Adrenal gland (tissue), 5 donors: ENCODE data around the gene DNAAF5.

ENCODE experiments used
- CTCF ChIP-seq, 6 experiments: fragments of 450-650 bp in 4 of 6; fragments of 200-600 bp in 2 of 6; sonication (generic) in 1 of 6; IDR thresholded peaks; 1 replicate in 5 of 6; 2 replicates in 1 of 6; pipeline versions ENCODE4 v1.5.1 to v1.8.0; 2016 to 2021; ENCODE audit warnings: antibody characterized with exemption in 6 of 6, mild to moderate bottlenecking in 2 of 6, moderate library complexity in 1 of 6
- POLR2A ChIP-seq, 2 donors: fragments of 450-650 bp; IDR thresholded peaks; one replicate each; pipeline ENCODE4 v1.6.1; 2017; ENCODE audit warnings: antibody characterized with exemption in 2 of 2, mild to moderate bottlenecking in 2 of 2, moderate library complexity in 1 of 2
- donor health status: DM: no; HTN: no; CAD: no.

GRCh38 chr7:832968-833424 lies 106.5 kb downstream of the DNAAF5 start:
- TF ChIP-seq CTCF (IDR thresholded peaks at IDR 0.05): no peak
- no peak for TF ChIP-seq POLR2A (IDR thresholded peaks at IDR 0.05)
